BJ (cell line): ENCODE measurements around the gene MIDN. TPM values are rescaled to one million over a fixed set of nuclear protein-coding genes. Genes with fewer than 3 reads are reported as not detected.

Experiments
- CTCF ChIA-PET: fragments of 350-600 bp; formaldehyde crosslinking; extraction: SDS; loops from one replicate; lab custom pipeline; 2021; ENCODE audit warnings: antibody characterized with exemption, inconsistent platforms; lab: Yijun Ruan, JAX
- POLR2A ChIA-PET: fragments of 300-600 bp; sonication (Branson Sonifier 250); formaldehyde crosslinking; extraction: SDS; loops from one replicate; lab custom pipeline; 2021; ENCODE audit warnings: antibody characterized with exemption; lab: Charles Lee
- DNase-seq: peaks from one replicate; pipeline ENCODE4 v3.0.0-alpha.2; 2011; ENCODE audit warnings: low read depth
- H3K27me3 ChIP-seq: 2 replicates; pipeline ENCODE4 v1.6.0; 2011; ENCODE audit warnings: low read length; ENCODE audit not compliant: control insufficient read depth, insufficient read depth
- H3K36me3 ChIP-seq: 2 replicates; pipeline ENCODE4 v1.5.1; 2011; ENCODE audit warnings: low read length; ENCODE audit not compliant: control insufficient read depth, insufficient read depth
- H3K4me3 ChIP-seq: 2 replicates; pipeline ENCODE4 v1.5.1; 2011; ENCODE audit warnings: low read depth, mild to moderate bottlenecking, control low read depth, low read length
- CTCF ChIP-seq: IDR thresholded peaks from 2 replicates; pipeline ENCODE4 v1.5.1; 2011; ENCODE audit warnings: low read depth, mild to moderate bottlenecking, control low read depth, inconsistent platforms, low read length, moderate library complexity; ENCODE audit not compliant: insufficient read depth
- polyA plus RNA-seq: library from polyadenylated mRNA; depleted of rRNA; stranded (reverse); fragments of >200 nt; gene quantifications from 2 replicates; pipeline ENCODE4 v1.2.3, GENCODE V29; 2011

Gene MIDN
- polyA plus RNA-seq, 1 experiment, result 8.4 TPM

GRCh38 chr19:1256646-1257474, 8.5 kb downstream of the MIDN start:
- Histone ChIP-seq H3K4me3 (no peak overlapping the region), H3K36me3 (peaks cover 46% of the 10 kb centered on the region), H3K27me3 (no peaks in the 10 kb centered on the region)
- no peak for TF ChIP-seq CTCF
- POLR2A ChIA-PET, result interaction anchor here (0.7 to 1.3 kb wide), 2 partner anchors 12 to 397 kb away, joined by 3 to 7 read pairs; no protein-coding TSS in a partner anchor
- CTCF ChIA-PET, result interaction anchor here (2.5 to 12.8 kb wide), 3 partner anchors 10 to 13 kb away, joined by 19 to 437 read pairs (median 104); partner anchors contain the start of genes ATP5F1D and CIRBP
- DNase-seq, result no peak

- Histone ChIP-seq H3K4me3 (no peak overlapping the region), H3K36me3 (peaks cover 44% of the 10 kb centered on the region), H3K27me3 (no peaks in the 10 kb centered on the region)
- ChIA-PET POLR2A (interaction anchor here (0.7 to 1.3 kb wide), 2 partner anchors 9 to 11 kb away, joined by 3 to 6 read pairs; no protein-coding TSS in a partner anchor), CTCF (interaction anchor here (12.8 kb wide), 1 partner anchor 14 kb away, joined by 437 read pairs; the partner anchor contains the start of gene ATP5F1D)
- DNase-seq, result no peak
- no peak for TF ChIP-seq CTCF
Observed at GRCh38 chr19:1257475-1258162, 9.2 kb downstream of the MIDN start.

- POLR2A ChIA-PET, result interaction anchor here (0.7 kb wide), 1 partner anchor 9 kb away, joined by 6 read pairs; no protein-coding TSS in a partner anchor
- Histone ChIP-seq H3K36me3 (peaks cover 44% of the 10 kb centered on the region), H3K4me3 (no peak overlapping the region), H3K27me3 (no peaks in the 10 kb centered on the region)
- DNase-seq, result no peak
- CTCF ChIA-PET, result interaction anchor here (12.8 kb wide), 1 partner anchor 14 kb away, joined by 437 read pairs; the partner anchor contains the start of gene ATP5F1D
- TF ChIP-seq CTCF, result no peak
Observed at GRCh38 chr19:1258163-1258492, 9.7 kb downstream of the MIDN start.

GRCh38 chr19:1258707-1259205, 10.4 kb downstream of the MIDN start:
- H3K36me3 ChIP-seq, result peaks cover 43% of the 10 kb centered on the region
- no peak for DNase-seq
- ChIA-PET CTCF (interaction anchor here (0.9 to 12.8 kb wide), 3 partner anchors 9 to 15 kb away, joined by 3 to 437 read pairs (median 3); partner anchors contain the start of gene ATP5F1D), POLR2A (interaction anchor here (0.6 kb wide), 2 partner anchors 8 to 336 kb away, joined by 8 to 20 read pairs; no protein-coding TSS in a partner anchor)
- TF ChIP-seq CTCF, result no peak
- H3K4me3 ChIP-seq, result no peak overlapping the region
- H3K27me3 ChIP-seq, result no peaks in the 10 kb centered on the region
